ENCODE measurements around the gene ATP6V1D. TPM values are rescaled to one million over a fixed set of nuclear protein-coding genes. Genes with fewer than 3 reads are reported as not detected.
"Not testable (repeated sequence)": the region's sequence is repeated elsewhere in the genome, so short reads cannot be mapped to it uniquely, and the experiment has no call there.

Gene ATP6V1D
- total RNA-seq, 2 donors from 2014 or later = 94.3 to 101 TPM

GRCh38 chr14:67335781-67336180 is 23.8 kb downstream of the ATP6V1D start:
- H3K4me1 ChIP-seq (replicated peaks) = no peaks in the 10 kb centered on the region
- H3K36me3 ChIP-seq = peaks cover 0 to 4% of the 10 kb centered on the region in 2 donors
- WGBS = 95% methylated on average over 2 of the region's 2 CpGs
- H3K27me3 ChIP-seq (replicated peaks; ENCODE audit: insufficient read depth) = no peaks in the 10 kb centered on the region
- no peak for TF ChIP-seq POLR2AphosphoS5 (IDR thresholded peaks at IDR 0.05)
- no peak for TF ChIP-seq POLR2A (IDR thresholded peaks at IDR 0.05)
- TF ChIP-seq CTCF (IDR thresholded peaks at IDR 0.05) = peak in 2 of 4 experiments; percentile 5 to 25
- intact Hi-C loops (cut with DNase I) = no loop called here
- no peak for DNase-seq (ENCODE audit: low spot score)
- H3K4me3 ChIP-seq = no peak overlapping the region
- H3K27ac ChIP-seq = no peak overlapping the region
- H3K9me3 ChIP-seq = no peaks in the 10 kb centered on the region

GRCh38 chr14:67332468-67332867 is 27.1 kb downstream of the ATP6V1D start:
- Histone ChIP-seq H3K4me3 (no peak overlapping the region), H3K36me3 (no peaks in the 10 kb centered on the region), H3K4me1 (replicated peaks) (no peaks in the 10 kb centered on the region), H3K27me3 (replicated peaks; ENCODE audit: insufficient read depth) (no peaks in the 10 kb centered on the region), H3K27ac (no peak overlapping the region), H3K9me3 (no peaks in the 10 kb centered on the region)
- 93% methylated on average over 5 of the region's 5 CpGs for WGBS
- intact Hi-C loops (cut with DNase I) = no loop called here
- no peak for DNase-seq (ENCODE audit: low spot score)
- TF ChIP-seq CTCF (IDR thresholded peaks at IDR 0.05) (no peak), POLR2AphosphoS5 (IDR thresholded peaks at IDR 0.05) (no peak), POLR2A (IDR thresholded peaks at IDR 0.05) (no peak)

- Histone ChIP-seq H3K4me3 (no peak overlapping the region), H3K27ac (no peak overlapping the region), H3K4me1 (replicated peaks) (no peaks in the 10 kb centered on the region), H3K9me3 (no peaks in the 10 kb centered on the region), H3K27me3 (replicated peaks; ENCODE audit: insufficient read depth) (no peaks in the 10 kb centered on the region), H3K36me3 (no peaks in the 10 kb centered on the region)
- intact Hi-C loops (cut with DNase I) = no loop called here
- whole genome bisulfite sequencing = 96% methylated on average over 5 of the region's 5 CpGs
- TF ChIP-seq POLR2AphosphoS5 (IDR thresholded peaks at IDR 0.05) (no peak), CTCF (IDR thresholded peaks at IDR 0.05) (no peak), POLR2A (IDR thresholded peaks at IDR 0.05) (no peak)
- DNase-seq (ENCODE audit: low spot score) = no peak
Measured at GRCh38 chr14:67331368-67332125, 28.1 kb downstream of the ATP6V1D start.

GRCh38 chr14:67329666-67330065 is 29.9 kb downstream of the ATP6V1D start:
- intact Hi-C loops (cut with DNase I); H3K27ac ChIP-seq; H3K36me3 ChIP-seq; H3K27me3 ChIP-seq (replicated peaks; ENCODE audit: insufficient read depth); H3K4me1 ChIP-seq (replicated peaks); DNase-seq (ENCODE audit: low spot score); H3K9me3 ChIP-seq; H3K4me3 ChIP-seq: not testable (repeated sequence)
- WGBS = 96% methylated on average over 4 of the region's 4 CpGs

GRCh38 chr14:67319142-67319541 is 40.5 kb downstream of the ATP6V1D start:
- no peak for TF ChIP-seq POLR2AphosphoS5 (IDR thresholded peaks at IDR 0.05)
- no peak for TF ChIP-seq POLR2A (IDR thresholded peaks at IDR 0.05)
- TF ChIP-seq CTCF (IDR thresholded peaks at IDR 0.05) = no peak
- Histone ChIP-seq H3K9me3 (no peaks in the 10 kb centered on the region), H3K27ac (no peak overlapping the region), H3K36me3 (no peaks in the 10 kb centered on the region), H3K4me3 (no peak overlapping the region), H3K4me1 (replicated peaks) (no peaks in the 10 kb centered on the region), H3K27me3 (replicated peaks; ENCODE audit: insufficient read depth) (no peaks in the 10 kb centered on the region)
- DNase-seq (ENCODE audit: low spot score) = no peak
- intact Hi-C loops (cut with DNase I) = no loop called here
